T1000 (cell line): ENCODE results near the gene SGPL1.

Experiments used
- DNase-seq: peaks from one replicate; lab custom pipeline; 2025; ENCODE audit warnings: mixed read lengths; lab: John Stamatoyannopoulos, UW

SGPL1 gene

GRCh38 chr10:70885481-70885880, 69.7 kb downstream of the SGPL1 start:
- DNase-seq, result no peak

GRCh38 chr10:70885931-70886903, 70.5 kb downstream of the SGPL1 start:
- no peak for DNase-seq

GRCh38 chr10:70886921-70887665, 71.3 kb downstream of the SGPL1 start:
- DNase-seq, result no peak

GRCh38 chr10:70887804-70888800, 72.4 kb downstream of the SGPL1 start, which contains the start of gene PCBD1:
PCBD1 (minus strand) TSS chr10:70888565; CDS start chr10:70888533, 32 bp downstream.
- peak; percentile 35 for DNase-seq

GRCh38 chr10:70889291-70889690, 73.5 kb downstream of the SGPL1 start:
- no peak for DNase-seq

GRCh38 chr10:70890917-70891431, 75.2 kb downstream of the SGPL1 start:
- DNase-seq, result no peak

GRCh38 chr10:70891627-70892026, 75.9 kb downstream of the SGPL1 start:
- no peak for DNase-seq

GRCh38 chr10:70892631-70893030, 76.9 kb downstream of the SGPL1 start:
- no peak for DNase-seq

- DNase-seq, result no peak
Measured at GRCh38 chr10:70893227-70894006, 77.7 kb downstream of the SGPL1 start.

- no peak for DNase-seq
Measured at GRCh38 chr10:70894416-70894815, 78.7 kb downstream of the SGPL1 start.

- no peak for DNase-seq
Measured at GRCh38 chr10:70896551-70896950, 80.8 kb downstream of the SGPL1 start.

GRCh38 chr10:70898687-70899086, 82.9 kb downstream of the SGPL1 start:
- no peak for DNase-seq

- DNase-seq, result no peak
Measured at GRCh38 chr10:70899096-70899495, 83.3 kb downstream of the SGPL1 start.

GRCh38 chr10:70901276-70901878, 85.6 kb downstream of the SGPL1 start:
- no peak for DNase-seq

- no peak for DNase-seq
Measured at GRCh38 chr10:70902661-70903261, 87.0 kb downstream of the SGPL1 start.

- no peak for DNase-seq
Measured at GRCh38 chr10:70903262-70903921, 87.6 kb downstream of the SGPL1 start.

- DNase-seq, result no peak
Measured at GRCh38 chr10:70905071-70906021, 89.6 kb downstream of the SGPL1 start.
